H9 (cell line): ENCODE data around the gene PXDN. TPM values are rescaled to one million over a fixed set of nuclear protein-coding genes. Genes with fewer than 3 reads are reported as not detected.
A peak's percentile ranks its signal among the peaks of the same experiment; 100 is the strongest.
"Not testable (repeated sequence)": the region's sequence is repeated elsewhere in the genome, so short reads cannot be mapped to it uniquely, and the experiment has no call there.

Source experiments
- DNase-seq: peaks from one replicate; pipeline ENCODE4 v3.0.0-alpha.2; 2017
- H2AFZ ChIP-seq: one replicate; pipeline ENCODE4 v1.6.1; 2013; ENCODE audit warnings: mild to moderate bottlenecking, low read length, control low read depth, moderate library complexity
- H2AK5ac ChIP-seq: 2 replicates; pipeline ENCODE4 v1.6.1; 2013; ENCODE audit warnings: low read length, control low read depth, mixed read lengths; ENCODE audit not compliant: insufficient read length
- H2BK120ac ChIP-seq: one replicate; pipeline ENCODE4 v1.6.1; 2013; ENCODE audit warnings: low read depth, mild to moderate bottlenecking, low read length, control low read depth, inconsistent platforms; ENCODE audit not compliant: poor library complexity, severe bottlenecking
- H2BK12ac ChIP-seq: 2 replicates; pipeline ENCODE4 v1.6.1; 2013; ENCODE audit warnings: low read length, control low read depth, mixed read lengths, low read depth; ENCODE audit not compliant: insufficient read length
- H2BK15ac ChIP-seq: 2 replicates; pipeline ENCODE4 v1.6.1; 2013; ENCODE audit warnings: low read depth, low read length, control low read depth
- H2BK20ac ChIP-seq: one replicate; pipeline ENCODE4 v1.6.1; 2013; ENCODE audit warnings: low read depth, mild to moderate bottlenecking, low read length, control low read depth, inconsistent platforms; ENCODE audit not compliant: poor library complexity, severe bottlenecking
- H2BK5ac ChIP-seq: 2 replicates; pipeline ENCODE4 v1.6.1; 2013; ENCODE audit warnings: low read length, control low read depth, mixed read lengths; ENCODE audit not compliant: insufficient read length
- H3K14ac ChIP-seq: 2 replicates; pipeline ENCODE4 v1.6.1; 2013; ENCODE audit warnings: low read length, control low read depth; ENCODE audit not compliant: insufficient read depth
- H3K18ac ChIP-seq: 2 replicates; pipeline ENCODE4 v1.6.1; 2013; ENCODE audit warnings: low read depth, mild to moderate bottlenecking, mixed read lengths, low read length, control low read depth; ENCODE audit not compliant: insufficient read length
- H3K23ac ChIP-seq: 2 replicates; pipeline ENCODE4 v1.6.1; 2013; ENCODE audit warnings: low read length, control low read depth, mixed read lengths, low read depth; ENCODE audit not compliant: insufficient read length
- H3K23me2 ChIP-seq: 2 replicates; pipeline ENCODE4 v1.6.1; 2013; ENCODE audit warnings: low read depth, mild to moderate bottlenecking, mixed read lengths, low read length, control low read depth; ENCODE audit not compliant: insufficient read length, poor library complexity, severe bottlenecking
- H3K27ac ChIP-seq: 2 replicates; pipeline ENCODE4 v1.5.1; 2013; ENCODE audit warnings: low read length, control low read depth, mixed read lengths, low read depth; ENCODE audit not compliant: insufficient read length
- H3K27me3 ChIP-seq: 2 replicates; pipeline ENCODE4 v1.6.1; 2013; ENCODE audit warnings: low read length, control low read depth, inconsistent platforms; ENCODE audit not compliant: insufficient read depth
- H3K4ac ChIP-seq: 2 replicates; pipeline ENCODE4 v1.6.1; 2013; ENCODE audit warnings: low read depth, mild to moderate bottlenecking, control low read depth, inconsistent platforms, low read length, moderate library complexity
- H3K4me1 ChIP-seq: 2 replicates; pipeline ENCODE4 v1.6.1; 2013; ENCODE audit warnings: low read length, control low read depth, inconsistent platforms; ENCODE audit not compliant: insufficient read depth
- H3K4me2 ChIP-seq: 2 replicates; pipeline ENCODE4 v1.6.1; 2013; ENCODE audit warnings: low read length, control low read depth, mixed read lengths; ENCODE audit not compliant: insufficient read length, insufficient read depth
- H3K56ac ChIP-seq: 2 replicates; pipeline ENCODE4 v1.6.1; 2013; ENCODE audit warnings: low read depth, mild to moderate bottlenecking, mixed read lengths, low read length, control low read depth; ENCODE audit not compliant: insufficient read length
- H3K79me1 ChIP-seq: 2 replicates; pipeline ENCODE4 v1.6.1; 2013; ENCODE audit warnings: low read depth, mild to moderate bottlenecking, moderate library complexity, low read length, control low read depth, inconsistent platforms; ENCODE audit not compliant: insufficient read depth, poor library complexity, severe bottlenecking
- H3K79me2 ChIP-seq: 2 replicates; pipeline ENCODE4 v1.6.1; 2013; ENCODE audit warnings: low read length, control low read depth, inconsistent platforms; ENCODE audit not compliant: insufficient read depth
- H3K9ac ChIP-seq: 2 replicates; pipeline ENCODE4 v1.6.1; 2013; ENCODE audit warnings: low read length, control low read depth, mixed read lengths; ENCODE audit not compliant: insufficient read length; ENCODE audit errors: extremely low read depth
- H3K9me3 ChIP-seq: one replicate; pipeline ENCODE4 v1.6.1; 2013; ENCODE audit warnings: low read depth, low read length, inconsistent platforms; ENCODE audit not compliant: control insufficient read depth
- H3T11ph ChIP-seq: one replicate; pipeline ENCODE4 v1.6.1; 2013; ENCODE audit warnings: mild to moderate bottlenecking, low read length, control low read depth, inconsistent platforms
- H4K20me1 ChIP-seq: one replicate; pipeline ENCODE4 v1.6.1; 2013; ENCODE audit not compliant: control insufficient read depth, insufficient read length, insufficient read depth
- H4K5ac ChIP-seq: 2 replicates; pipeline ENCODE4 v1.6.1; 2013; ENCODE audit warnings: low read depth, mild to moderate bottlenecking, mixed read lengths, low read length, control low read depth; ENCODE audit not compliant: insufficient read length
- H4K8ac ChIP-seq: replicated peaks from 2 replicates; pipeline ENCODE4 v1.6.1; 2013; ENCODE audit warnings: low read length, control low read depth, mixed read lengths, low read depth; ENCODE audit not compliant: insufficient read length
- H4K91ac ChIP-seq: 2 replicates; pipeline ENCODE4 v1.6.1; 2013; ENCODE audit warnings: low read depth, mild to moderate bottlenecking, moderate library complexity, mixed read lengths, low read length, control low read depth; ENCODE audit not compliant: insufficient read length
- H3K27ac Mint-ChIP-seq, 3 experiments: 2 replicates in 2 of 3; 3 replicates in 1 of 3; pipeline ENCODE4 v1.8.0; 2020 to 2021; ENCODE audit warnings: mixed read lengths in 3 of 3, mild to moderate bottlenecking in 1 of 3, moderate library complexity in 1 of 3
- H3K27me3 Mint-ChIP-seq: 2 replicates; pipeline ENCODE4 v1.8.0; 2021; ENCODE audit warnings: low read depth, mild to moderate bottlenecking, moderate library complexity, mixed read lengths
- H3K36me3 Mint-ChIP-seq, 3 experiments: 2 replicates in 2 of 3; 3 replicates in 1 of 3; pipeline ENCODE4 v1.8.0; 2020 to 2021; ENCODE audit warnings: low read depth in 3 of 3, mixed read lengths in 3 of 3; ENCODE audit not compliant: insufficient read depth in 1 of 3
- H3K4me1 Mint-ChIP-seq, 2 experiments: 2 replicates each; pipeline ENCODE4 v1.8.0; 2020; ENCODE audit warnings: mixed read lengths in 2 of 2
- H3K4me3 Mint-ChIP-seq, 2 experiments: 2 replicates in 1 of 2; 3 replicates in 1 of 2; pipeline ENCODE4 v1.8.0; 2020 to 2021; ENCODE audit warnings: mild to moderate bottlenecking in 2 of 2, mixed read lengths in 2 of 2, moderate library complexity in 1 of 2
- H3K9me3 Mint-ChIP-seq, 2 experiments: 2 replicates in 1 of 2; 3 replicates in 1 of 2; pipeline ENCODE4 v1.8.0; 2020; ENCODE audit warnings: mild to moderate bottlenecking in 2 of 2, mixed read lengths in 2 of 2, moderate library complexity in 1 of 2
- WGBS: extraction: QIAGEN DNeasy Blood & Tissue Kit; methylation state at CpG from one replicate; pipeline ENCODE4 v1.1.7; 2013; ENCODE audit warnings: missing lambda C conversion rate, low lambda C conversion rate, mixed read lengths; ENCODE audit not compliant: insufficient read length; ENCODE audit errors: extremely low coverage; 5-methylcytosine and 5-hydroxymethylcytosine counted together
- total RNA-seq: library from RNA; stranded (reverse); gene quantifications from 2 replicates; pipeline ENCODE4 v1.2.1, GENCODE V29; 2021
- TF ChIP-seq, protein P1 (sequence below): fragments of 200-600 bp; sonication (generic); conservative IDR thresholded peaks from 3 replicates; pipeline ENCODE4 v1.8.0; 2021; ENCODE audit warnings: antibody characterized with exemption, mild to moderate bottlenecking

Gene PXDN
- total RNA-seq, 1 experiment from 2014 or later: 146 TPM

GRCh38 chr2:1680222-1681016 is 63.9 kb downstream of the PXDN start:
- H3K9me3 ChIP-seq: no peaks in the 10 kb centered on the region
- no peak overlapping the region for H4K91ac ChIP-seq
- H4K20me1 ChIP-seq: no peaks in the 10 kb centered on the region
- H3K79me1 ChIP-seq: no peaks in the 10 kb centered on the region
- no peaks in the 10 kb centered on the region for H3K23me2 ChIP-seq
- no peak for DNase-seq
- no peak overlapping the region for H2BK5ac ChIP-seq
- no peak overlapping the region for H3K4me2 ChIP-seq
- no peak overlapping the region for H3K9ac ChIP-seq
- H3T11ph ChIP-seq: no peak overlapping the region
- H3K9me3 Mint-ChIP-seq: no peaks in the 10 kb centered on the region
- H3K79me2 ChIP-seq: no peaks in the 10 kb centered on the region
- TF ChIP-seq, protein P1, sequence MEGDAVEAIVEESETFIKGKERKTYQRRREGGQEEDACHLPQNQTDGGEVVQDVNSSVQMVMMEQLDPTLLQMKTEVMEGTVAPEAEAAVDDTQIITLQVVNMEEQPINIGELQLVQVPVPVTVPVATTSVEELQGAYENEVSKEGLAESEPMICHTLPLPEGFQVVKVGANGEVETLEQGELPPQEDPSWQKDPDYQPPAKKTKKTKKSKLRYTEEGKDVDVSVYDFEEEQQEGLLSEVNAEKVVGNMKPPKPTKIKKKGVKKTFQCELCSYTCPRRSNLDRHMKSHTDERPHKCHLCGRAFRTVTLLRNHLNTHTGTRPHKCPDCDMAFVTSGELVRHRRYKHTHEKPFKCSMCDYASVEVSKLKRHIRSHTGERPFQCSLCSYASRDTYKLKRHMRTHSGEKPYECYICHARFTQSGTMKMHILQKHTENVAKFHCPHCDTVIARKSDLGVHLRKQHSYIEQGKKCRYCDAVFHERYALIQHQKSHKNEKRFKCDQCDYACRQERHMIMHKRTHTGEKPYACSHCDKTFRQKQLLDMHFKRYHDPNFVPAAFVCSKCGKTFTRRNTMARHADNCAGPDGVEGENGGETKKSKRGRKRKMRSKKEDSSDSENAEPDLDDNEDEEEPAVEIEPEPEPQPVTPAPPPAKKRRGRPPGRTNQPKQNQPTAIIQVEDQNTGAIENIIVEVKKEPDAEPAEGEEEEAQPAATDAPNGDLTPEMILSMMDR: no peak
- no peaks in the 10 kb centered on the region for H3K27me3 Mint-ChIP-seq
- no peak overlapping the region for H3K14ac ChIP-seq
- H4K5ac ChIP-seq: no peak overlapping the region
- H2BK15ac ChIP-seq: no peak overlapping the region
- H3K4me1 ChIP-seq: peaks cover 1% of the 10 kb centered on the region; the same call in 1 of the 2 replicates
- no peak overlapping the region for H2BK12ac ChIP-seq
- H3K56ac ChIP-seq: no peak overlapping the region
- H2AK5ac ChIP-seq: no peak overlapping the region
- peaks cover 0 to 2% of the 10 kb centered on the region in 2 experiments; a peak in 1 of 4 replicates for H3K4me1 Mint-ChIP-seq
- no peak overlapping the region for H3K4ac ChIP-seq
- H3K4me3 Mint-ChIP-seq: no peak overlapping the region
- no peak overlapping the region for H3K23ac ChIP-seq
- H3K36me3 Mint-ChIP-seq: peaks cover 8 to 47% (median 14%) of the 10 kb centered on the region in 3 experiments; a peak in 6 of 7 replicates
- no peak overlapping the region for H3K18ac ChIP-seq
- H3K27ac Mint-ChIP-seq: 0 out of 7 replicates have a peak overlapping the region, but pooled peaks of 1 of the 3 experiments have one; percentile 35
- WGBS: no CpG with 5 or more reads among the region's 33 CpGs
- H2BK120ac ChIP-seq: no peak overlapping the region
- no peak overlapping the region for H4K8ac ChIP-seq
- no peak overlapping the region for H2AFZ ChIP-seq
- no peak overlapping the region for H2BK20ac ChIP-seq
- H3K27me3 ChIP-seq: no peaks in the 10 kb centered on the region
- H3K27ac ChIP-seq: no peak overlapping the region

GRCh38 chr2:1679488-1680039 is 64.8 kb downstream of the PXDN start:
- not testable (repeated sequence) for H3K4me1 Mint-ChIP-seq, H3K9ac ChIP-seq, H4K8ac ChIP-seq, H4K20me1 ChIP-seq, H3K4ac ChIP-seq, H2AK5ac ChIP-seq, H3K14ac ChIP-seq, H3K27me3 ChIP-seq, H3K9me3 Mint-ChIP-seq, H2BK120ac ChIP-seq, H2AFZ ChIP-seq, H3T11ph ChIP-seq, H2BK5ac ChIP-seq, H3K79me1 ChIP-seq, H3K79me2 ChIP-seq, H4K91ac ChIP-seq, H2BK20ac ChIP-seq, H3K4me3 Mint-ChIP-seq, H3K56ac ChIP-seq, H4K5ac ChIP-seq, H3K18ac ChIP-seq, H2BK15ac ChIP-seq, H3K4me1 ChIP-seq, H2BK12ac ChIP-seq, H3K27me3 Mint-ChIP-seq, H3K9me3 ChIP-seq, DNase-seq, H3K23ac ChIP-seq, H3K27ac Mint-ChIP-seq, H3K27ac ChIP-seq, H3K4me2 ChIP-seq, H3K23me2 ChIP-seq
- peaks cover 8 to 52% (median 12%) of the 10 kb centered on the region in 3 experiments; a peak in 6 of 7 replicates for H3K36me3 Mint-ChIP-seq
- WGBS: 100% methylated on average over 9 of the region's 11 CpGs
